MM.1S (cell line): ENCODE results near the gene PPP2R3B.

Experiments
- EZH2 ChIP-seq: fragments of 300-600 bp; sonication (generic); optimal IDR thresholded peaks from 2 replicates; pipeline ENCODE3; 2017; ENCODE audit warnings: low read depth, mild to moderate bottlenecking, antibody characterized with exemption, low read length, mixed read lengths
- EZH2phosphoT487 ChIP-seq: fragments of 300-600 bp; sonication (generic); IDR thresholded peaks from 2 replicates; pipeline ENCODE4 v1.6.1; 2018; ENCODE audit warnings: antibody characterized with exemption, low read length
- TF ChIP-seq, protein P1 (sequence below): fragments of 300-600 bp; sonication (generic); IDR thresholded peaks from 2 replicates; pipeline ENCODE4 v1.5.1; 2016; ENCODE audit warnings: antibody characterized with exemption, low read length, mixed read lengths

DNA sequence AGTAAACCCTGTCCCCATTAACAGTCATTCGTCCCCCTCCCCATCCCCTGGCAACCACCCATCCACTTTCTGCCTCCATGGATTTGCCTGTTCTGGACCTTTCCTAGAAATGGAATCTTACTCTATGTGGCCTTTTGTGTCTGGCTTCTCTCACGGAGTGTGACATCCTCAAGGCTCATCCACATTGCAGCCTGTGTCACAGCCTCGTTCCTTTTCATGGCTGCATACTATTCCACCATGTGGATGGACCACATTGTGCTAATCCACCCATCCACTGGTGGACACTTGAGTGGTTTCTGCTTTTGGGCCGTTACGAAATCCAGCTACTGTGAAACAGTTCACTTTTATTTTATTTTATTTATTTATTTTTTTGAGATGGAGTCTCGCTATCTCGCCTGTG, 8.1 kb upstream of the PPP2R3B start:
- TF ChIP-seq, protein P1, sequence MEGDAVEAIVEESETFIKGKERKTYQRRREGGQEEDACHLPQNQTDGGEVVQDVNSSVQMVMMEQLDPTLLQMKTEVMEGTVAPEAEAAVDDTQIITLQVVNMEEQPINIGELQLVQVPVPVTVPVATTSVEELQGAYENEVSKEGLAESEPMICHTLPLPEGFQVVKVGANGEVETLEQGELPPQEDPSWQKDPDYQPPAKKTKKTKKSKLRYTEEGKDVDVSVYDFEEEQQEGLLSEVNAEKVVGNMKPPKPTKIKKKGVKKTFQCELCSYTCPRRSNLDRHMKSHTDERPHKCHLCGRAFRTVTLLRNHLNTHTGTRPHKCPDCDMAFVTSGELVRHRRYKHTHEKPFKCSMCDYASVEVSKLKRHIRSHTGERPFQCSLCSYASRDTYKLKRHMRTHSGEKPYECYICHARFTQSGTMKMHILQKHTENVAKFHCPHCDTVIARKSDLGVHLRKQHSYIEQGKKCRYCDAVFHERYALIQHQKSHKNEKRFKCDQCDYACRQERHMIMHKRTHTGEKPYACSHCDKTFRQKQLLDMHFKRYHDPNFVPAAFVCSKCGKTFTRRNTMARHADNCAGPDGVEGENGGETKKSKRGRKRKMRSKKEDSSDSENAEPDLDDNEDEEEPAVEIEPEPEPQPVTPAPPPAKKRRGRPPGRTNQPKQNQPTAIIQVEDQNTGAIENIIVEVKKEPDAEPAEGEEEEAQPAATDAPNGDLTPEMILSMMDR, result no peak
- TF ChIP-seq EZH2, result no peak
- TF ChIP-seq EZH2phosphoT487, result no peak
